GM12892 (cell line): ENCODE data around the gene DRD3.

ENCODE experiments used
- POLR2A ChIP-seq: IDR thresholded peaks from 2 replicates; pipeline ENCODE4 v1.6.1; 2011; ENCODE audit warnings: low read depth, low read length, control low read depth
- POLR2AphosphoS5 ChIP-seq: IDR thresholded peaks from 2 replicates; pipeline ENCODE4 v1.6.1; 2011; ENCODE audit warnings: low read depth, low read length, control low read depth

DNA sequence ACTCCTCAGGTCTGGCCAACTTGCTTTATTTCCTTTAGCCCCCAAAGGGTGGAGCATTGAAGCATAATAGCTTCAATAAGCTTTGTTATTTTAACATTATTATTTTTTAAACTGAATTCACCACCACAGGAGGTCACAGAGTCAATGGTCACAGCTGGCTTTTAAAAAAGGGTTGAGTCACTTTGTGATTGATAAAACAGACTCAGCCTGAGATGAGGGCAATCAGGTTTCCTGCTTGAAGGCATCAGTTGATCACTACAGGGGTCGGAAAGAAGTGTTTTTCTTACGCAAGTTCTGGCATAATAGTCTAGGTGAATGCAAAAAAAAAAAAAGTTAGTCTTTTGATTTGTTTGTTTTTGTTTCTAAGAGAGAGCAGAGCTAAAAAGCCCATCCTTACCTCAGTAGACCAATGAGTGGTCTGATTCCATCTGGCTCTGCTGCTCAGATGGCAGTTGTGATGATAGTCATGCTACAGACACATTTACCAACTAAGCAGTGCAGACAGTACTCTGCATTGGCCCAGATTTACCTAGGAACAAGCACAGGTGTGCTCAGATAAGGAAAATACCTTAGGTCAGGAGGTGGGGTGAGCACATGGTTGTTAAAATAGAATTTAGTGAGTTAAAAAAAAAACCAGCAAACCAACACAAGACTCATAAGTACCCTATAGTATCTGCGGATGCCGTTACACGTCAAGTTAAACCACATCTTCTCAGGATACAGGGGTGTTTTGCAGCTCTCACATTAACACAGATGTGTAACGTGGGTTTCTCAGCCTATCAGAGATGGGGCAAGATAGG lies 35.9 kb upstream of the DRD3 start:
- TF ChIP-seq POLR2A (no peak), POLR2AphosphoS5 (no peak)
